Measurements from ENCODE around the gene CLDN3.
"Not testable (repeated sequence)": the region's sequence is repeated elsewhere in the genome, so short reads cannot be mapped to it uniquely, and the experiment has no call there.

The CLDN3 gene

GRCh38 chr7:73736885-73737284 lies 33.2 kb downstream of the CLDN3 start:
- no peak for DNase-seq

- DNase-seq = no peak
Measured at GRCh38 chr7:73735528-73735905, 34.6 kb downstream of the CLDN3 start.

GRCh38 chr7:73734619-73735527 lies 35.2 kb downstream of the CLDN3 start:
- peak; percentile 83 to 88 for DNase-seq

- DNase-seq = no peak
Measured at GRCh38 chr7:73732397-73732796, 37.7 kb downstream of the CLDN3 start.

GRCh38 chr7:73730485-73730884 lies 39.6 kb downstream of the CLDN3 start:
- no peak for DNase-seq

- DNase-seq = no peak
Measured at GRCh38 chr7:73728551-73728950, 41.5 kb downstream of the CLDN3 start.

GRCh38 chr7:73727952-73728351 lies 42.1 kb downstream of the CLDN3 start:
- DNase-seq = no peak

GRCh38 chr7:73726083-73726466 lies 44.0 kb downstream of the CLDN3 start:
- DNase-seq = no peak

- DNase-seq = no peak
Measured at GRCh38 chr7:73723813-73724212, 46.3 kb downstream of the CLDN3 start.

GRCh38 chr7:73722785-73723184 lies 47.3 kb downstream of the CLDN3 start:
- no peak for DNase-seq

GRCh38 chr7:73722182-73722581 lies 47.9 kb downstream of the CLDN3 start:
- not testable (repeated sequence) for DNase-seq

- no peak for DNase-seq
Measured at GRCh38 chr7:73721377-73721817, 48.7 kb downstream of the CLDN3 start.

- not testable (repeated sequence) for DNase-seq
Measured at GRCh38 chr7:73720443-73720842, 49.6 kb downstream of the CLDN3 start.

GRCh38 chr7:73719806-73720169 lies 50.3 kb downstream of the CLDN3 start:
- no peak for DNase-seq

Data from activated CD4-positive, alpha-beta T cell treated with anti-CD3 and anti-CD28 coated beads, Interleukin-2, amount 50 U/mL, for 48 hours (primary cell).